ENCODE data around the gene ATP2B1.

ATP2B1 gene

DNA sequence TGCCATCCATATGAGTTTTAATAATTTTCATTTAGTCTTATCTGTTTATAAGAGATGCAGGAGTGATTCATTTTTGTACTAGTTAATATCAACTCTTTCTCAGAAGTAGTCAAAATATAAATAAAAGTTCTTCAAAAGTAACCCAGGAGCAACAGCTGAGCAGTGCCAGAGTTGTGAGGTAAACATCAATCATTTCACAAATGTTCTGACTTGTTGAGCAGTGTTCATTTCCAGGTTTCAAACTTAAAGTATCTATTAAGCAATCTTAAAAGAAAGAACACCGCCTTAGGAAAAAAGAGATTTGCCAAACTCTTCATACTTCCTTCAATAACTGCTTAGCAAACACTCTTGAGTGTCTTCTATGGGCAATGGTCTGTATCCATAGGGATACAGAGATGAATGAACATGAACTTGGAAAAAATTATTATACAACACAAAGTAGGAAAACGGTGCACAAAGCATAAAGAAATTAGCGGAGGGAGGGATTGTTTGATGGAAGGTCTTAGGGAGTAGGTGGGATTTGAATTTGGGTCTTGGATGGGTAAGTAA lies 140.9 kb downstream of the ATP2B1 start:
- Histone ChIP-seq H3K9me2 (replicated peaks; ENCODE audit: control insufficient read depth, low read length) (no peaks in the 10 kb centered on the region), H3K36me3 (ENCODE audit: control insufficient read depth, low read length) (no peaks in the 10 kb centered on the region), H3K27me3 (ENCODE audit: control insufficient read depth, low read length) (no peaks in the 10 kb centered on the region), H3K27ac (ENCODE audit: low read depth, low read length) (no peak overlapping the region), H3K4me3 (ENCODE audit: low read length) (no peak overlapping the region), H4K20me1 (ENCODE audit: control insufficient read depth, insufficient read depth, low read depth, low read length) (no peaks in the 10 kb centered on the region), H3K4me2 (ENCODE audit: low read length) (no peak overlapping the region), H3K9me3 (ENCODE audit: control insufficient read depth, insufficient read depth, low read length) (no peaks in the 10 kb centered on the region), H3K4me1 (ENCODE audit: control insufficient read depth, low read length) (no peaks in the 10 kb centered on the region), H3F3A (ENCODE audit: control insufficient read depth, insufficient read depth) (no peaks in the 10 kb centered on the region), H3K79me2 (ENCODE audit: control insufficient read depth, low read length) (no peaks in the 10 kb centered on the region)
- TF ChIP-seq, protein P1, sequence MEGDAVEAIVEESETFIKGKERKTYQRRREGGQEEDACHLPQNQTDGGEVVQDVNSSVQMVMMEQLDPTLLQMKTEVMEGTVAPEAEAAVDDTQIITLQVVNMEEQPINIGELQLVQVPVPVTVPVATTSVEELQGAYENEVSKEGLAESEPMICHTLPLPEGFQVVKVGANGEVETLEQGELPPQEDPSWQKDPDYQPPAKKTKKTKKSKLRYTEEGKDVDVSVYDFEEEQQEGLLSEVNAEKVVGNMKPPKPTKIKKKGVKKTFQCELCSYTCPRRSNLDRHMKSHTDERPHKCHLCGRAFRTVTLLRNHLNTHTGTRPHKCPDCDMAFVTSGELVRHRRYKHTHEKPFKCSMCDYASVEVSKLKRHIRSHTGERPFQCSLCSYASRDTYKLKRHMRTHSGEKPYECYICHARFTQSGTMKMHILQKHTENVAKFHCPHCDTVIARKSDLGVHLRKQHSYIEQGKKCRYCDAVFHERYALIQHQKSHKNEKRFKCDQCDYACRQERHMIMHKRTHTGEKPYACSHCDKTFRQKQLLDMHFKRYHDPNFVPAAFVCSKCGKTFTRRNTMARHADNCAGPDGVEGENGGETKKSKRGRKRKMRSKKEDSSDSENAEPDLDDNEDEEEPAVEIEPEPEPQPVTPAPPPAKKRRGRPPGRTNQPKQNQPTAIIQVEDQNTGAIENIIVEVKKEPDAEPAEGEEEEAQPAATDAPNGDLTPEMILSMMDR (IDR thresholded peaks at IDR 0.05; ENCODE audit: low read depth, low read length, poor library complexity, severe bottlenecking) = no peak
- TF ChIP-seq EZH2phosphoT487 (IDR thresholded peaks at IDR 0.05; ENCODE audit: borderline replicate concordance, low read length) = no peak

DNA sequence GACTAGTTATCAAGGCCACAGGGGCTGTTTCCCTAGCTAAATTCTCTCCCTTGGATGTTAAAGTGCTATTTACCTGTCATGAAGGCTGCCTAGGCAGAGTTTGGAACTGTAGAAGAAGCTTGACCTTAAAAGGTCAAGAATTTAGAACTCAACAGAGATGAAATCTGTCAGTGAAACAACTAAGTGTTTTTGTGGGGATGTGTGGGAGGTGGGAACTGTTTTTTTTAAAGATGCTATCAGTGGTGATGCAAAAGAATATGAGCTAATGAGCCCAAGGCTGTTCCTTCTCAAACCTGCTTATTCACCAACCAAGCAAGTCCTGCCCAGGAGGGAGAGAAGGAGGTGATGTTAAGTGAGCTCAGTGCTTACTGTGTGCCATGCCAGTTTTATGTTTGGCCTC lies 142.0 kb downstream of the ATP2B1 start:
- Histone ChIP-seq H3K27me3 (ENCODE audit: control insufficient read depth, low read length) (no peaks in the 10 kb centered on the region), H3K79me2 (ENCODE audit: control insufficient read depth, low read length) (no peaks in the 10 kb centered on the region), H3K4me3 (ENCODE audit: low read length) (no peak overlapping the region), H3K9me2 (replicated peaks; ENCODE audit: control insufficient read depth, low read length) (no peaks in the 10 kb centered on the region), H3K4me1 (ENCODE audit: control insufficient read depth, low read length) (no peaks in the 10 kb centered on the region), H3K4me2 (ENCODE audit: low read length) (no peak overlapping the region), H3F3A (ENCODE audit: control insufficient read depth, insufficient read depth) (no peaks in the 10 kb centered on the region), H3K27ac (ENCODE audit: low read depth, low read length) (no peak overlapping the region), H3K36me3 (ENCODE audit: control insufficient read depth, low read length) (no peaks in the 10 kb centered on the region), H4K20me1 (ENCODE audit: control insufficient read depth, insufficient read depth, low read depth, low read length) (no peaks in the 10 kb centered on the region), H3K9me3 (ENCODE audit: control insufficient read depth, insufficient read depth, low read length) (no peaks in the 10 kb centered on the region)
- TF ChIP-seq EZH2phosphoT487 (IDR thresholded peaks at IDR 0.05; ENCODE audit: borderline replicate concordance, low read length) = no peak
- TF ChIP-seq, protein P1 (IDR thresholded peaks at IDR 0.05; ENCODE audit: low read depth, low read length, poor library complexity, severe bottlenecking) = no peak

DNA sequence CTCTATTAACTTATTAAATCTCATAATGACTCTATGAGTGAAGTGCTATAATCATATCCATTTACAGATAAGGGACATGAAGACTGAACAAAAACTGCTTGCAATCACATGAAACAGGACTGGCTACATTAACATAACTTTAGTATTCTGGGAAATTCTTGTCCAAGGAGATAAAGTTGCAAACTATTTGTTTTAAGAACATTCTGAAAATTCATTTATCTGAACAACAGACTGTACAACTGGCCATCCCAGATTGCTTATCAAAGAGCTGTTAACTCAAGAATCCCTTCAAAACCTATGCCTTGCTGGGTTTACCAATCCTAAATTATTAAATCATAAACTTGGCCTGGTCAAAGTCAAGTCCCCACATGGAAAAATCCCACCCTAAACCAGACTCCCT lies 143.6 kb downstream of the ATP2B1 start:
- Histone ChIP-seq H3K36me3 (ENCODE audit: control insufficient read depth, low read length) (no peaks in the 10 kb centered on the region), H3K9me2 (replicated peaks; ENCODE audit: control insufficient read depth, low read length) (no peaks in the 10 kb centered on the region), H3K79me2 (ENCODE audit: control insufficient read depth, low read length) (no peaks in the 10 kb centered on the region), H3K4me3 (ENCODE audit: low read length) (no peak overlapping the region), H3K27ac (ENCODE audit: low read depth, low read length) (no peak overlapping the region), H3K9me3 (ENCODE audit: control insufficient read depth, insufficient read depth, low read length) (no peaks in the 10 kb centered on the region), H3F3A (ENCODE audit: control insufficient read depth, insufficient read depth) (no peaks in the 10 kb centered on the region), H3K4me2 (ENCODE audit: low read length) (no peak overlapping the region), H3K27me3 (ENCODE audit: control insufficient read depth, low read length) (no peaks in the 10 kb centered on the region), H3K4me1 (ENCODE audit: control insufficient read depth, low read length) (no peaks in the 10 kb centered on the region), H4K20me1 (ENCODE audit: control insufficient read depth, insufficient read depth, low read depth, low read length) (no peaks in the 10 kb centered on the region)
- no peak for TF ChIP-seq EZH2phosphoT487 (IDR thresholded peaks at IDR 0.05; ENCODE audit: borderline replicate concordance, low read length)
- TF ChIP-seq, protein P1 (IDR thresholded peaks at IDR 0.05; ENCODE audit: low read depth, low read length, poor library complexity, severe bottlenecking) = no peak
